Vagina (tissue), 2 donors: Measurements from ENCODE around the gene FGGY. TPM values are rescaled to one million over a fixed set of nuclear protein-coding genes. Genes with fewer than 3 reads are reported as not detected.

Experiments used
- DNase-seq, 2 donors: peaks; one replicate each; pipeline ENCODE4 v3.0.0-alpha.2; 2017; ENCODE audit errors: extremely low spot score in 2 of 2
- H3K27ac ChIP-seq: fragments of 200-600 bp; sonication (generic); one replicate; pipeline ENCODE4 v1.5.1; 2019
- H3K27me3 ChIP-seq: fragments of 200-600 bp; sonication (generic); one replicate; pipeline ENCODE4 v1.5.1; 2019
- H3K36me3 ChIP-seq, 2 donors: fragments of 200-600 bp; sonication (generic); one replicate each; pipeline ENCODE4 v1.5.1; 2017 to 2019
- H3K4me1 ChIP-seq: fragments of 200-600 bp; sonication (generic); one replicate; pipeline ENCODE4 v1.5.1; 2019
- H3K4me3 ChIP-seq, 2 donors: fragments of 200-600 bp; sonication (generic); 1 replicate in 1 of 2; 2 replicates in 1 of 2; pipeline ENCODE4 v1.5.1; 2016 to 2019
- H3K9me3 ChIP-seq: fragments of 200-600 bp; sonication (generic); one replicate; pipeline ENCODE4 v1.5.1; 2019
- POLR2A ChIP-seq, 2 donors: fragments of 450-650 bp; IDR thresholded peaks; one replicate each; pipeline ENCODE4 v1.6.1; 2017; ENCODE audit warnings: antibody characterized with exemption in 2 of 2, mild to moderate bottlenecking in 2 of 2, moderate library complexity in 2 of 2
- POLR2AphosphoS5 ChIP-seq, 2 donors: sonication (generic); formaldehyde crosslinking; IDR thresholded peaks; one replicate each; pipeline ENCODE4 v1.9.0; 2017; ENCODE audit warnings: antibody characterized with exemption in 2 of 2, mild to moderate bottlenecking in 2 of 2, low read depth in 1 of 2; ENCODE audit not compliant: insufficient read depth in 1 of 2
- intact Hi-C: fragments of 100-400 bp; cut with DNase I; formaldehyde crosslinking; loops from one replicate; pipeline ENCODE4 v1.15.1; 2023
- total RNA-seq: library from RNA; depleted of rRNA; stranded (reverse); fragments of >200 nt; gene quantifications from one replicate; pipeline ENCODE4 v1.2.3, GENCODE V29; 2016
- TF ChIP-seq, protein P1 (sequence below), 3 experiments: fragments of 450-650 bp in 2 of 3; fragments of 200-600 bp in 1 of 3; sonication (generic) in 1 of 3; IDR thresholded peaks; one replicate each; pipeline ENCODE4 v1.5.1; 2017 to 2019; ENCODE audit warnings: antibody characterized with exemption in 3 of 3, mild to moderate bottlenecking in 2 of 3, moderate library complexity in 2 of 3

The FGGY gene
- total RNA-seq, 1 donor from 2014 or later: 11.8 TPM

DNA sequence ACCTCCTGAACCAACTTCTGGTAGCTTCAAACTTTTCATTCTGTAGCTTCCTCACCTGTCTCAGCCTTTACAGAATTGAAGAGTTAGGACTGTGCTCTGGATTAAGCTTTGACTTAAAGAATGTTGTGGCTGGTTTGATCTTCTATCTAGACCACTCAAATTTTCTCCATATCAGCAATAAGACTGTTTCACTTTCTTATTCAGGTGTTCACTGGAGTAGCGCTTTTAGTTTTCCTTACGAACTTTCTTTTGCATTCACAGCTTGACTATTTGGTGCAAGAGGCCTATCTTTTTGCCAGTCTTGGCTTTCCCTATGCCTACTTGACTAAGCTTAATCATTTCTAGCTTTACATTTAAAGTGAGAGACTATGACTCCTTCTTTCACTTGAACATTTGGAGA lies 31.5 kb downstream of the FGGY start:
- H3K27ac ChIP-seq: no peak overlapping the region
- H3K4me3 ChIP-seq: no peak overlapping the region
- DNase-seq: no peak
- H3K9me3 ChIP-seq: no peaks in the 10 kb centered on the region
- H3K4me1 ChIP-seq: no peaks in the 10 kb centered on the region
- H3K27me3 ChIP-seq: no peaks in the 10 kb centered on the region
- TF ChIP-seq POLR2A (IDR thresholded peaks at IDR 0.05): no peak
- TF ChIP-seq POLR2AphosphoS5 (IDR thresholded peaks at IDR 0.05; ENCODE audit: insufficient read depth in 1 of 2, low read depth in 1 of 2): no peak
- TF ChIP-seq, protein P1, sequence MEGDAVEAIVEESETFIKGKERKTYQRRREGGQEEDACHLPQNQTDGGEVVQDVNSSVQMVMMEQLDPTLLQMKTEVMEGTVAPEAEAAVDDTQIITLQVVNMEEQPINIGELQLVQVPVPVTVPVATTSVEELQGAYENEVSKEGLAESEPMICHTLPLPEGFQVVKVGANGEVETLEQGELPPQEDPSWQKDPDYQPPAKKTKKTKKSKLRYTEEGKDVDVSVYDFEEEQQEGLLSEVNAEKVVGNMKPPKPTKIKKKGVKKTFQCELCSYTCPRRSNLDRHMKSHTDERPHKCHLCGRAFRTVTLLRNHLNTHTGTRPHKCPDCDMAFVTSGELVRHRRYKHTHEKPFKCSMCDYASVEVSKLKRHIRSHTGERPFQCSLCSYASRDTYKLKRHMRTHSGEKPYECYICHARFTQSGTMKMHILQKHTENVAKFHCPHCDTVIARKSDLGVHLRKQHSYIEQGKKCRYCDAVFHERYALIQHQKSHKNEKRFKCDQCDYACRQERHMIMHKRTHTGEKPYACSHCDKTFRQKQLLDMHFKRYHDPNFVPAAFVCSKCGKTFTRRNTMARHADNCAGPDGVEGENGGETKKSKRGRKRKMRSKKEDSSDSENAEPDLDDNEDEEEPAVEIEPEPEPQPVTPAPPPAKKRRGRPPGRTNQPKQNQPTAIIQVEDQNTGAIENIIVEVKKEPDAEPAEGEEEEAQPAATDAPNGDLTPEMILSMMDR (IDR thresholded peaks at IDR 0.05): no peak
- intact Hi-C loops: no loop called here
- no peaks in the 10 kb centered on the region for H3K36me3 ChIP-seq

DNA sequence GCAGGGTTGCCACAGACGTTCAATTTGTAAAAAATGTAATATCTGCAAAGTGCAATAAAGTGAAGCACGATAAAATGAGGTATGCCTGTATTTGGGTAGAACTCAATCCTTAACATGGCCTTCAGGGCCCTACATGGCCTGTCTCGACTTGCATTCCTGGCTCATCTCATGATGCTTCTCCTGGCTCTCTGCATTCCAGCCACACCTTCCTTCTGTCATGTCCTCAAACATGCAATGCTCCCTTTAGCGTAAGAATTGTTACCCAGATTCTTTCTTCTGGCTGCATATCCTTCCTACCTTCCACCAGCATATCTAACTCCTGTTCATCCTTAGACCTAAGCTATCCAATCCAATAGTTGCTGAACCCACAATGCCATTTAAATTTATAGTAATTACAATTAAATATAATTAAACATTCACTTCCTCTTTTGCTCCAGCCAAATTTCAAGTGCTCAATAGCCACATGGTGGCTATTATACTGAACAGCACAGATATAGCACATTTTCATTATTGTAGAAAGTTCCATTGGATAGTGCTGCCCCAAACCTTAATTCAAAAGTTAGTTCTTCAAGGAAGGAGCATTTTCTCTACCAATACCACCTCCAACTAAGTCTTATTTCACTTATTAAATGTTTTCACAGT lies 32.6 kb downstream of the FGGY start:
- Histone ChIP-seq H3K9me3 (no peaks in the 10 kb centered on the region), H3K36me3 (no peaks in the 10 kb centered on the region), H3K27ac (no peak overlapping the region), H3K4me3 (no peak overlapping the region), H3K4me1 (no peaks in the 10 kb centered on the region), H3K27me3 (no peaks in the 10 kb centered on the region)
- intact Hi-C loops: no loop called here
- TF ChIP-seq POLR2AphosphoS5 (IDR thresholded peaks at IDR 0.05; ENCODE audit: insufficient read depth in 1 of 2, low read depth in 1 of 2): no peak
- TF ChIP-seq, protein P1 (IDR thresholded peaks at IDR 0.05): no peak
- TF ChIP-seq POLR2A (IDR thresholded peaks at IDR 0.05): no peak
- DNase-seq: no peak

- intact Hi-C loops: no loop called here
- no peaks in the 10 kb centered on the region for H3K27me3 ChIP-seq
- DNase-seq: no peak
- no peak overlapping the region for H3K27ac ChIP-seq
- H3K9me3 ChIP-seq: no peaks in the 10 kb centered on the region
- no peak overlapping the region for H3K4me3 ChIP-seq
- H3K36me3 ChIP-seq: no peaks in the 10 kb centered on the region
- H3K4me1 ChIP-seq: no peaks in the 10 kb centered on the region
- TF ChIP-seq POLR2A (IDR thresholded peaks at IDR 0.05) (no peak), POLR2AphosphoS5 (IDR thresholded peaks at IDR 0.05; ENCODE audit: insufficient read depth in 1 of 2, low read depth in 1 of 2) (no peak)
- TF ChIP-seq, protein P1 (IDR thresholded peaks at IDR 0.05): no peak
These were observed 35.1 kb downstream of the FGGY start for GRCh38 chr1:59331686-59332620.

- no peak for DNase-seq
- H3K36me3 ChIP-seq: no peaks in the 10 kb centered on the region
- intact Hi-C loops: no loop called here
- H3K9me3 ChIP-seq: no peaks in the 10 kb centered on the region
- no peak overlapping the region for H3K27ac ChIP-seq
- H3K4me1 ChIP-seq: no peaks in the 10 kb centered on the region
- no peaks in the 10 kb centered on the region for H3K27me3 ChIP-seq
- no peak overlapping the region for H3K4me3 ChIP-seq
- no peak for TF ChIP-seq POLR2AphosphoS5 (IDR thresholded peaks at IDR 0.05; ENCODE audit: insufficient read depth in 1 of 2, low read depth in 1 of 2)
- no peak for TF ChIP-seq POLR2A (IDR thresholded peaks at IDR 0.05)
- TF ChIP-seq, protein P1 (IDR thresholded peaks at IDR 0.05): no peak
These were observed 36.1 kb downstream of the FGGY start for GRCh38 chr1:59332983-59333382.
